H54 (cell line): Measurements from ENCODE around the gene NADK.
A peak's percentile ranks its signal among the peaks of the same experiment; 100 is the strongest.

Experiments used
- DNase-seq: peaks from one replicate; pipeline ENCODE4 v3.0.0; 2011; ENCODE audit warnings: low spot score, mixed read lengths; ENCODE audit not compliant: insufficient read length
- FAIRE-seq: peaks from 3 replicates; lab custom pipeline; 2011; peaks lifted over from hg19 to GRCh38; lab: Jason Lieb, UNC
- POLR2A ChIP-seq: IDR thresholded peaks from 2 replicates; pipeline ENCODE4 v1.6.1; 2011; ENCODE audit warnings: low read depth, mild to moderate bottlenecking, low read length

Gene NADK

DNA sequence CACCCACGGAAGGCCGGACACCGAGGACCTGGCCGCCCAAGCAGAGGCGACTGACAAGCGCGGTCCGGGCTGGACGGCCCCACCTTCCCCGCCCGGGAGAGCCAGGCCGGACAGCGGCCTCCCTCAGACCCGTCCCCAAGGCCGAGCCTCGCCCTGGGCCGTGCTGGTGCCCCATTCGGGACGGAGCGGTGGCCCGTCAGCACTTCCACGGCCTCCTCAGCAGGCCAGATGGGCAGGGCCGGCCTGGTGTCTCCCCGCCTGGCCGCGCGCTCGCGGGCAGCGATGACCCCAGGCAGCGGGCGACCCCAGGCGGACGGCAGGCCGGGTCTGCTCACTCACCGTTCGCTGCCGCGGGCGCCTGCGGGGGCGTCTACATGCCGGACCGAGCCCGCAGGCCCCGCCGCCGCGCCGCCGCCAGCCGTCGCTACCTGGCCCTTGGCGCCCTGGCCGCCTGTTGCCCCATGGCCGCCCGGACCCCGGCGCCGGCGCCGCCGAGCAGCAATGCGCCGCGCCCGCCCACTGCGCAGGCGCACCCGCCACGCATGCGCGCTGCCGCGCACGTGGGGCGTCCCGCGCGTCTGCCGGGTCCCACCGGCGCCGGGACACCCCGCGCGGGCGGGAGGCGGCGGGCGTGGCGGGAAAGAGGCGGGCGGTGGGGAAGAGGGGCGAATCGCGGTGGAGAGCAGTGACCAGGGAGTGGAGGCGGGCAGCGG is at the start of gene NADK:
Gene NADK, minus strand, starts transcription at position 521 of the 713 bp plus-strand sequence. CDS start 13,064 bp downstream, outside the sequence.
- DNase-seq (peak; percentile 70), FAIRE-seq (no peak)
- TF ChIP-seq POLR2A, result peak; percentile 76

- FAIRE-seq, result no peak
These were observed 49.0 kb upstream of the NADK start for GRCh38 chr1:1827089-1827848.

GRCh38 chr1:1826356-1827088 is 48.3 kb upstream of the NADK start:
- FAIRE-seq (no peak), DNase-seq (no peak)
- TF ChIP-seq POLR2A, result no peak

More at GRCh38 chr1:1827089-1827848, 49.0 kb upstream of the NADK start:
- TF ChIP-seq POLR2A, result no peak
- DNase-seq, result no peak

DNA sequence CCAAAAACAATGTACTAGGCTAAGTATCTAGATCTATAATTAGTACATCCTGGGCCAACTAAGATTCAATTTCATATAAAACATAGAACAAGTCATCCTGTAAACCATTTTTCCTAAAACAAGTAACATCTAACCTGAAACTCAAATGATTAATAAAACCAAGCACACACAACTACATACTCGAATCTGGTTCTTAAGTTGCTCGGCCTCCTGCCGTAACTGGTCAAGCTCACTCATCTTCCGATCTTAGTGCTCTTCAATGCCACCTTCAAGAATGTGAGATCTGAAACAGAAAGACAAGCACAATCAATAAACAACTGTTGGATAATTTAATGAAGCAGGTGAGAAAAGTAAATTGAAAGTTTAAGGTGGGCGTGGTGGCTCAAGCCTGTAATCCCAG is 46.9 kb upstream of the NADK start:
- no peak for FAIRE-seq
- TF ChIP-seq POLR2A, result no peak

DNA sequence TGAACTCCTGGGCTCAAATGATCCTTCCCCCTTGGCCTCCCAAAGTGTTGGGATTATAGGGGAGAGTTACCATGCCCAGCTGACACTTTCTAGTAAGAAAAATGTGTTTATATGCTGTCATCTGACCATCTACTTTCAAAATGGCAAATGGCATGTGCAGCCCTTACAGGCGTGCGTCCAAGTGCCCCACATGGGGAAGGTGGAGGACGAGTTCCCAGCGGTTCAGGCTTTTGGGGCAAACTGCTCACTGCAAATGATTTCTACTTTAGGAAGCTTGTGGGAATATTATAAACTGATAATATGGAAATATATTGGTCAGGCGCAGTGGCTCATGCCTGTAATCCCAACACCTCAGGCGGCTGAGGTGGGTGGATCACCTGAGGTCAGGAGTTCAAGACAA is 41.5 kb upstream of the NADK start:
- FAIRE-seq (no peak), DNase-seq (no peak)
- no peak for TF ChIP-seq POLR2A

More for the DNA sequence above, 46.9 kb upstream of the NADK start:
- no peak for DNase-seq

DNA sequence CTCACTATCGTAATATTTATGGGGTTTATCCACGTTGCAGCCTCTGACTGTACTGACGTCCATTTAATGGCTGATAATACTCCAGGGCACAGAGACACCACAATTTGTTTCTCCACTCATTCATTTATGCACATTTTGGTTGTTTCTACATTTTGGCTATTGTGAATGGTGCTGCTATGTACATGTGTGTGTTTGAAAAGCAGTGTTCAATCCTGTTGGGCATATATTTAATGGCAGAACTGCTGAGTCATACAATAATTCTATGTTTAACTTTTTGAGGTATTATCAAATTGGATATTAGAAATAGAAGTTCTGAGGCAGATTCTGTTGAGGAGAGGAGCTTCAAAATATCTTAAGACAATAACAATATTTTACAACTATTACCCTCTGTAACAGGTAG is 39.0 kb upstream of the NADK start:
- DNase-seq (no peak), FAIRE-seq (no peak)
- no peak for TF ChIP-seq POLR2A

DNA sequence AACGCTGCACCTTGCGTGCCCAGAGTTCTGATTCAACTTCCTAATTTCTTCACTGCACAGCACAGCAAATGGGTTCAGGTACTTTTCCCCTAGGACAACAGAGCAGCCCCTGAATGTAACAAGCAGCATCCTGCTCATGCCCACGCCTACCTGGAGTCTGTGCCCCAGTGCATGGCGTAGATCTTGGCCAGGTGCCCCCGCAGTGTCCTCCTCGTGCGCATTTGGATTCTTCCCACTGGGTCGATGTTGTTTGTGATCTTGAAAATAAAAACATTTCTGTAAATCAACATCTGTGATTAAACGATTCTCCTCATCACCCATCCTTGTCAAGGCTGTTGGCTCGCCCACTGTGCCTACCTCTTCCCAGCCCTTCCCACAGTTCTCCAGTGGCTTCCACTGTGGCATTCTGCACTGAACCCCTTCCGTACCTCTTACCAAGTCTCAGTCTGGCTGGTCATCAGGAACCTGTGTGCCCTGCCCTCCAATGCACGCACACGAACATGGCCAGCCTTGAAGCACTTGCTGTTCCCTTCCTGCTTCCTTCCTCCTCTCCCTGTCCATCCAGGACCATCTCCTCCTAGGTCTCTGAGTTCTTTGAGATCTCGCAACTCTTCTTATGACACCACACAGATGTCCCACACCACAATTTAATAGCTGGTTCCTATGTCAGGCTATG is 37.5 kb upstream of the NADK start:
- no peak for FAIRE-seq
- TF ChIP-seq POLR2A, result no peak
- DNase-seq, result no peak

DNA sequence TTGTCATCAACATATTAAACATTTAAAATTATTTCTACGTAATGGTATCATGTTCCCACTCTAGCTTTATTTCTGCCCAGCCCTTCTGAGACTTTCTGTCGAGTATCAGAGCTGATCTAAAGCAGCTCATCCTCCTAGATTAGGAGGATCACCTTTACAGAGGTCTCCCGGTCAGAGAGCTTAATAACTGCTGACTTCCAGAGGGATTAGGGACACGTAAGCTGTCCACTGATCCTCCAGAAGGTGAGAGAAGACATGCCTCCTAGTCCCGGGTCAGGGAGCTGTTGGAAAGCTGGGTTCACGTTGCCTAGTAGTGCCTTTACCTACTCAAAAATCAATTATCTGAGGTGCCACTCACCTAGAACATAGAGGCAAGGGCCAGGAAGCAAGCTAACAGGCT is 31.2 kb upstream of the NADK start:
- no peak for TF ChIP-seq POLR2A
- FAIRE-seq, result no peak
- DNase-seq, result no peak

GRCh38 chr1:1808206-1808605 is 29.9 kb upstream of the NADK start:
- no peak for TF ChIP-seq POLR2A
- DNase-seq (no peak), FAIRE-seq (no peak)

DNA sequence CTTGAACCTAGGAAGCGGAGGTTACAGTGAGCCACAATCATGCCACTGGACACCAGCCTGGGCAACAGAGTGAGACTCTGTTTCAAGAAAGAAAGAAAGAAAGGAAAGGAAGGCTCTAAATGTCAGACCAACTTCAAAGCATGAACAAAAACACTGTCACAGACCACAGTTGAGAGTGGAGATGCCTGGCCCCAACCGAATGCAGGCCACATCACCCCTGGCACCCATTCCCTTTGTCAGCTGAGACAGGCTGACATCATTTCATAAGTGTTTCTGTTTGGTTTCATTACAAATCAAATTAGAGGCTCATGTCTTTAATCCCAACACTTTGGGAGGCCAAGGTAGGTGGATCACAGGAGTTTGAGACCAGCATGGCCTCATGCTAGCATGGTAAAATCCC is 28.6 kb upstream of the NADK start:
- DNase-seq (no peak), FAIRE-seq (no peak)
- no peak for TF ChIP-seq POLR2A

DNA sequence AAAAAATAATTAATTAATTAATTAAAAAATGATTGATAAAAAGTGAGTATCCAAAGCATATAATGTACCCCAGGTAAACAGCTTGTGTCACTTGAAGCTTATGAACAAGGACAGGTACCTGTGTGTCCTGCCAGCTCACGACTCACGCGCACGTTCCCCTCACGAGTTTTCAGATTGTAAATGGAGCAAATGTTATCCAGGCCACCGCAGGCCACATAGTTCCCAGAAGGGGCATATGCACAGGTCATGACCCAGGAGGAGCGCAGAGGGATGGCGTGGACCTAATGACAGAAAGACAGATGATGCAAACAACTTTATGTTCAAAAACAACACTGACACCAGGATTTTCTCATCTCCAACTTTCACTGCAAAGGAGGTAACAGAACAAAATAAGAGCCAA is 26.0 kb upstream of the NADK start:
- no peak for TF ChIP-seq POLR2A
- no peak for DNase-seq
- FAIRE-seq, result no peak

- no peak for FAIRE-seq
- no peak for DNase-seq
- TF ChIP-seq POLR2A, result no peak
These were observed 24.6 kb upstream of the NADK start for GRCh38 chr1:1802871-1803270.

DNA sequence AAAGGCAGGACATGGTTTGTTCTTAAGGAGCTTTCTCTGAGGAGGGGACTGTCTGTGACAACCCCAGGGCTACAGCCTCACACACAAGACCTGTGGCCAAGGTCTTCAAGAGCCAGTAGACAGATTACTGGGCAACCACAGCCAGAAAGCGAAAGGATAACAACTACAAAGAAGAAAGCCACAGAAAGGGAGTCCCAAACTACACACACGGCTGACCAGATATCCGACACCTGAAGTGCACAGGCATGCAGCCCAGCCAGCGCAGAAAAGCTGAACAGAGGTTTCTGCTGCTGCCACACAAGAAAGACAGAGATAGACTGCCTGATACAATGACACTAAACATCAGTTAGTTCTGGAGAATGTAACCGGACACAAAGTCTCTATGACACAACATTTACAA is 21.4 kb upstream of the NADK start:
- DNase-seq, result no peak
- no peak for FAIRE-seq
- no peak for TF ChIP-seq POLR2A
